ENCODE results near the gene E2F1.
"Not testable (repeated sequence)": the region's sequence is repeated elsewhere in the genome, so short reads cannot be mapped to it uniquely, and the experiment has no call there.

The E2F1 gene

GRCh38 chr20:33709905-33710541 lies 23.8 kb upstream of the E2F1 start:
- DNase-seq = no peak

DNA sequence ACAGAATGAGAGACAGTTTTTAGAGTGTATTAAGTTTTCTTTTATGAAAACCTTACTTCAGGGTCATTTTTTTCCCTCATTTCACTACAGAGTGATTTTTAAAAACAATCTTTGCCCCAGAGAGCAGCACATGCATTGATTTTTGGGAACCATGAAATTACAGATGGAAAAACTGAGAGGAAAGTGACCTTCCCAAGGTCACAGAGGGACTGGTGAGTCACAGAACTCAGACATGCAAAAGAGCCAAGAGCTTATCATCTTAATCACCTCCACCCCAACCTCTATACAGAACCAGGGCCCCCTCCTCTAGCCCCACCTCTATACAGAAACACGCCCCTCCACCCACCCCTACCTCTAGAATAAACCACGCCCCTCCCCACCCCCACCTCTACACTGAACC lies 23.2 kb upstream of the E2F1 start:
- DNase-seq = no peak

GRCh38 chr20:33707668-33708067 lies 21.5 kb upstream of the E2F1 start:
- DNase-seq = no peak

DNA sequence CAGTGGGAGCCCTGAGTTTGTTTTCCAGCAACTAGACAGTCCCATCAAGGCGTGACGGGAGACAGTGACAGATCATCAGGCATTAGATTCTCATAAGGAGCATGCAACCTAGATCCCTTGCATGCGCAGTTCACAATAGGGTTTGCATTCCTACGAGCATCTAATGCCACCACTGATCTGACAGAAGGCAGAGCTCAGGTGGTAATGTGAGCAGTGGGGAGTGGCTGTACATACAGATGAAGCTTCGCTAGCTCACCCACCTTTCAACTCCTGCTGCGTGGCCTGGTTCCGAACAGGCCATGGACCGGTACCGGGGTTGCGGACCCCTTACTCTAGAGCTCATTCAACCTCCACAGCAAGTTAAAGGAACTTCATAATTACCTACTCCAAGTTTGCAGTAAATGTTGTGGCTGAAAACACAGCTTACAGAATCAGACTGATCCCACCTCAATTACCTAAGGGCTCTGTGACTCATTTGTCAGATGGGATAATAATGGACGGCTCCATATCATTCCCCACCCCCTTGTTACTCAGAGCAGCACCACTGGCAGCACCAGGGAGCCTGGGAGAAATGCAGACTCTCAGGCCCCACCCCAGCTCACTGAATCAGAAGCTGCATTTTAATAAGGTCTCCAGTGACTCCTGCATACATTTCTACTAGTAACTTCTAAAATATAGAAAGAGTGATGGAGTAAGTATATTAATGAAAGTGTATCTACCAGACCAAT lies 18.2 kb upstream of the E2F1 start:
- DNase-seq = no peak

GRCh38 chr20:33703498-33704137 lies 17.4 kb upstream of the E2F1 start:
- DNase-seq = no peak

DNA sequence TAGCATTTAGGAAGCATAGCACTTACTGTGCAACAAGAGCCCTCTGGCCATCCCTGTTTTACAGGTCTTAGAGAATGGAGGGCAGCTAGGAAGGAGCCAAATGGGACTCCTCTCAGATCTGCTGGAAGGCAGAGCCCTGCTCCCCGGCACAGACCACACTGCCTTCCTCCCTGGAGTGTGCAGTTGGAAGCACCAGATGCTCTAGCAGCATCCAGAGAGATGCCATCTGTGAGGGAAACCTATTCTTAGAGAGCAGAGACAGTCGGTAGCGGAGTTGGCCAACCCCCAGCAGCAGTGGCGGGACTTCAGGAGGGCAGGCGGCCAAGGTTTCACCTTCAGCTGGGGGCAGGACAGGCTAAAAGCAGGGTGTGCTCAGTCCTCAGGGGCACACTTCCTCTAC lies 16.7 kb upstream of the E2F1 start:
- no peak for DNase-seq

GRCh38 chr20:33701629-33702450 lies 15.7 kb upstream of the E2F1 start:
- DNase-seq = no peak

GRCh38 chr20:33700696-33701441 lies 14.7 kb upstream of the E2F1 start:
- DNase-seq = not testable (repeated sequence)

DNA sequence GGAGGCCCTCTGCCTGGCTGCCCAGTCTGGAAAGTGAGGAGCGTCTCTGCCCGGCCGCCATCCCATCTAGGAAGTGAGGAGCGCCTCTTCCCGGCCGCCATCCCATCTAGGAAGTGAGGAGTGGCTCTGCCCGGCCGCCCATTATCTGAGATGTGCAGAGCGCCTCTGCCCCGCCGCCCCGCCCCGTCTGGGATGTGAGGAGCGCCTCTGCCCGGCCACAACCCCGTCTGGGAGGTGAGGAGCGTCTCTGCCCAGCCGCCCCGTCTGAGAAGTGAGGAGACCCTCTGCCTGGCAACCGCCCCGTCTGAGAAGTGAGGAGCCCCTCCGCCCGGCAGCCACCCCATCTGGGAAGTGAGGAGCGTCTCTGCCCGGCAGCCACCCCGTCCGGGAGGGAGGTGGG lies 12.8 kb upstream of the E2F1 start:
- not testable (repeated sequence) for DNase-seq

DNA sequence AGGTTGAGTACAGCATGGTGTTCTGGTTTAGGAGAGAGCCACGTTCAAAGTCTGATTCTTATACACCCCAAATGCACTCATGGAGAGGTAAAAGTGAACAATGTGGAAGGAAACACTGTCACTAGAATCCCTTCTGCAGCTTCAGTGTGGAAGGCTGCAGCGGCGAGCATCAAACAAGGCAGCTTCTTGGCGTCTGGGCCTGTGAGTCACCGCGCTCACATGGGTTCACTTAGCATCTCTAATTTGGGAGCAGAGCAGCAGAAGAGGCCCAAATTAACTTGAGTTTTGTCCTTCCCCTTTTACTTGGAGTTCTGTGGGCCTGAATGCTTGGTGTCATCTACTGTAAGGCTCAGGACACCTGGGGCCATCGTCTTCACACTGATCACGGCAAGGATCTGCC lies 10.9 kb upstream of the E2F1 start:
- no peak for DNase-seq

GRCh38 chr20:33696448-33696847 lies 10.3 kb upstream of the E2F1 start:
- DNase-seq = no peak

DNA sequence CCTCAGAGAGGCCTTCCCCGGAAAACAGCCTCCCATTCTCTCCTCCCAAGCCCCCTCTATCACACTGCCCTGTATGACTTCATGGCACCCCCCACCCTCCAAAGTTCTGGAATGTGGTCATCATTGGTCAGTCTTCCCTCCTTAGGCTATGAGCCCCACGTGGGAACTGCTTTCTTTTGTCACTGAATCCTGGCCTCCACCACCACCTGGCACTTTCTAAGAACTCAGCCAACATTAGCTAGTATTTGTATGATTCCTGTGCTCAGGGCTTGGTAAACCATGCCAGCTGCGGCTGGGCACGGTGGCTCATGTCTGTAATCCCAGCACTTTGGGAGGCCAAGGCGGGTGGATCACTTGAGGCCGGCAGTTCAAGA lies 8.4 kb upstream of the E2F1 start:
- DNase-seq = no peak

GRCh38 chr20:33693741-33694638 lies 7.8 kb upstream of the E2F1 start:
- no peak for DNase-seq

DNA sequence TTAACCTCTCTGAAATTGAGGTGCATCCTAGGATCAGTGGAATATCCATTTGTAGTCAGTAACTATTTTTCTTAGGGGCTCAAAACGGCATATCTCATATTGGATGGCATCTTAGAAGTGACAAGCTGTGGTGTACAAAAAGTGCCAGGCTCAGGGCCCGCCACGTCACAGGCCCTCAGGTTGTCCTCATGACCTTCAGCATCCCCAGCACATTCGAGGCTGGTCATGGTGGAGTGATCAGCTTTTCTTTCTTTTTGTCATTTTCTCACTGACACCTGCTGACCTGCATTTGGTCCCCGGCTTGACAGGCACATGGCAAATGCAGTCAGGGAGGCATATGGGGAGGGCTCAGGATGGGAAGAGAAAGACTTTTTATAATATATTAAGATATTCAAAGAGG lies 7.1 kb upstream of the E2F1 start:
- no peak for DNase-seq

DNA sequence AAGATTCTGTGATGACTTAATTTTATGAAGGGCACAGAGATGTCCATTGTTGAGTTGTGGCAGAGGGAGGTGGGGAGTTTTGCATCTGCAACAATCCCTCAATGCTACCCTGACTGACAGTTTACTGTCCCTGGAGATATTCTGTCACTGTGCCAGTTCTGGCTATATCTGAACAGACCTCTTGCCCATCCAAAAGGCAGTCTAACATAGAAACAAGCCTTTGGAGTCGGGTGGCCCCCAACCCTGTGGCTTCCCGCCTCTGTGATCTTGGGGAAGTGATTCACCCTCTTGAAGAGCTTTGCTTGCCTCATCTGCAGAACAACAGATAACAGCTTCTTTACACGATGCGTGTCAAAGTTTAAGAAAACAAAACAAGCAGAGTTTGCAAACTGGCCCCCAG lies 3.8 kb upstream of the E2F1 start:
- no peak for DNase-seq

- DNase-seq = no peak
Observed at GRCh38 chr20:33689493-33689892, 3.3 kb upstream of the E2F1 start.

GRCh38 chr20:33688938-33689424 lies 2.8 kb upstream of the E2F1 start:
- DNase-seq = no peak

DNA sequence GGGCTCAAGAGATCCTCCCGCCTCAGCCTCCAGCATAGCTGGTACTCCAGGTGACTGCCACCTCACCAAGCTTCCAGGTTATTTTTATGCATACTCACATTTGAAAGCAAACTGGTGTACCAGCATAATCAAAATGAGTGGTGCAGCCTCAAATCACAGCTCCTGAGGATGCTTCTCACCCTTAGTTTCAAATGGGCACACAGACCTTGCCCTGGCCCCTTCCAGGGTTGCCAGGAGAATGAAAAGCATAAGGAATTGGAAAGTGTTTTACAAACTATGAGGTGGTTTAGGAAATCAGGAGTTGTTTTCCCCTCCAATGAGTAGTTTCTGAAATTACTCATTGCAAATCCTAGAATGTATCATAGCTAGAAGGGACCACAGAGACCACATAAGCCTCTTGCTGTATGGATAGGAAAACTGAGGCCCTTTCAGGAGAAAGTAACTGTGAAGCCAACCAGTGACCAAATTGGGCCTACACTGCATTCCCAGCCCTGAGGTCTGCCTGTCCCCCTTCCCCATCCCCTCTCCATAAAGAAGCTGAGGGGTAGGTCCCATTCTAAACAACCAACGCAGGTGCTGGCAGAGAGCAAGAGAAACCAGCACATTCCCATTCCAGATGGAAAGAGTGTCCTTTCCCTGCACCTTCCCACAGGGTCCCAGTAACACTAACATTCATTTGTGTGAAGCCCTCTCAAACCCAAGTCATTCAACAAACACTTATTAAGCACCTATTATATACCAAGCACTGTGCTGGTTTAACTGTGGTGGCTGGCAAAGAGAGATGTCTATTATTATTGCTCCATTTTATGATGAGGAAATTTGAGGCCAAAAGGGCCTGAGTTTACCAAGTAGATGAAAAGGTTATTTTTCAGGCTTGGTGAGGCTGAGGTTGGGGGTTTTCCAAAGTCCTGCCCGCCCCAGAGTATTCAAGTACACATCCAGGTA lies 2.1 kb upstream of the E2F1 start:
- DNase-seq = no peak

- DNase-seq = no peak
Observed at GRCh38 chr20:33687370-33687915, 1.3 kb upstream of the E2F1 start.

DNA sequence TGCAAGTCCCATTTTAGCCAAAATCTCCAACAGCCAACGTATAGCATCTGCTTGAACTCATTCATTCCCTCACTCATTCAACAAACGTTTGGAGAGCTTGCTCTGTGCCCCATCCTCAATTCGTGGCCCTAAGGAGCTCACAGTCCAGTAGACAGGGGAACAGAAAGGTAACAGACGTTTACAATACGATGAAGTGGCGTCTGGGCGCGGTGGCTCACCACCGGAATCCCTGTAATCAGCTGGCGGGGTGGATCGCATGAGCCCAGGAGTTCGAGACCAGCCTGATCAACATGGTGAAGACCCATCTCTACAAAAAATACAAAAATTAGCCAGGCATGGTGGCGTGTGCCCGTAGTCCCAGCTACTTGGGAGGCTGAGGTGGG lies 790 bp upstream of the E2F1 start:
- no peak for DNase-seq

All from 8988T (cell line).